Activated CD8-positive, alpha-beta T cell treated with anti-CD3 and anti-CD28 coated beads, Interleukin-2, amount 10 ng/mL, durations not matched to agents 7 days and 5 days (primary cell): ENCODE data around the gene RAD51B. TPM values are rescaled to one million over a fixed set of nuclear protein-coding genes. Genes with fewer than 3 reads are reported as not detected.
"Not testable (repeated sequence)": the region's sequence is repeated elsewhere in the genome, so short reads cannot be mapped to it uniquely, and the experiment has no call there.

Experiments used
- ATAC-seq: fragments of 150-1000 bp; cut with Tn5 transposase; one replicate; pipeline ENCODE4 v1.10.0; 2021; ENCODE audit warnings: moderate library complexity
- CTCF ChIA-PET: fragments of 350-600 bp; sonication (Branson Sonifier 250); formaldehyde crosslinking; loops from one replicate; lab custom pipeline; 2021; ENCODE audit warnings: antibody characterized with exemption; lab: Charles Lee
- POLR2A ChIA-PET: fragments of 350-600 bp; sonication (Branson Sonifier 250); formaldehyde crosslinking; loops from one replicate; lab custom pipeline; 2021; ENCODE audit warnings: antibody characterized with exemption; lab: Charles Lee
- DNase-seq: peaks from one replicate; pipeline ENCODE4 v3.0.0-alpha.2; 2020
- H3K27ac Mint-ChIP-seq: one replicate; pipeline ENCODE4 v1.8.0; 2021; ENCODE audit warnings: mild to moderate bottlenecking, mixed read lengths
- H3K27me3 Mint-ChIP-seq: one replicate; pipeline ENCODE4 v1.8.0; 2021; ENCODE audit warnings: low read depth, mixed read lengths
- H3K36me3 Mint-ChIP-seq: one replicate; pipeline ENCODE4 v1.8.0; 2021; ENCODE audit warnings: low read depth, mixed read lengths
- H3K4me1 Mint-ChIP-seq: one replicate; pipeline ENCODE4 v1.8.0; 2021; ENCODE audit warnings: low read depth, mixed read lengths
- H3K4me3 Mint-ChIP-seq: one replicate; pipeline ENCODE4 v1.8.0; 2021; ENCODE audit warnings: mild to moderate bottlenecking, mixed read lengths
- H3K9me3 Mint-ChIP-seq: one replicate; pipeline ENCODE4 v1.8.0; 2022; ENCODE audit warnings: mixed read lengths; ENCODE audit not compliant: insufficient read depth
- total RNA-seq, 2 experiments: library from RNA; stranded (reverse); gene quantifications; one replicate each; pipeline ENCODE4 v1.2.3, GENCODE V29; 2021

RAD51B gene
- total RNA-seq, 2 experiments from 2014 or later: 34.1 to 38.8 TPM

GRCh38 chr14:68655021-68655831 lies 835.6 kb downstream of the RAD51B start:
- ATAC-seq (no peak), DNase-seq (no peak)
- ChIA-PET CTCF (interaction anchor here (1.1 to 1.6 kb wide), 2 partner anchors 9 to 12 kb away, joined by 3 to 4 read pairs; no protein-coding TSS in a partner anchor), POLR2A (interaction anchor here (1.0 kb wide), 1 partner anchor 134 kb away, joined by 3 read pairs; no protein-coding TSS in a partner anchor)
- Mint-ChIP-seq H3K4me1 (peaks cover 16% of the 10 kb centered on the region), H3K9me3 (no peaks in the 10 kb centered on the region), H3K4me3 (no peak overlapping the region), H3K27me3 (no peaks in the 10 kb centered on the region), H3K36me3 (no peaks in the 10 kb centered on the region), H3K27ac (peak overlapping the region; percentile 59)

GRCh38 chr14:68655911-68656316 lies 836.3 kb downstream of the RAD51B start:
- POLR2A ChIA-PET: interaction anchor here (1.0 kb wide), 1 partner anchor 133 kb away, joined by 3 read pairs; no protein-coding TSS in a partner anchor
- H3K27me3 Mint-ChIP-seq: no peaks in the 10 kb centered on the region
- no peak overlapping the region for H3K4me3 Mint-ChIP-seq
- no peaks in the 10 kb centered on the region for H3K36me3 Mint-ChIP-seq
- no peaks in the 10 kb centered on the region for H3K9me3 Mint-ChIP-seq
- no peak overlapping the region for H3K27ac Mint-ChIP-seq
- CTCF ChIA-PET: interaction anchor here (1.0 to 1.6 kb wide), 2 partner anchors 9 to 22 kb away, joined by 3 to 4 read pairs; no protein-coding TSS in a partner anchor
- no peak for ATAC-seq
- no peak for DNase-seq
- peaks cover 12% of the 10 kb centered on the region for H3K4me1 Mint-ChIP-seq

- DNase-seq (no peak), ATAC-seq (no peak)
- Mint-ChIP-seq H3K27ac (no peak overlapping the region), H3K4me3 (no peak overlapping the region), H3K36me3 (no peaks in the 10 kb centered on the region), H3K4me1 (peaks cover 8% of the 10 kb centered on the region), H3K27me3 (no peaks in the 10 kb centered on the region), H3K9me3 (no peaks in the 10 kb centered on the region)
- POLR2A ChIA-PET: no interaction called here
- CTCF ChIA-PET: interaction anchor here (0.8 to 1.6 kb wide), 3 partner anchors 10 to 187 kb away, joined by 3 to 4 read pairs (median 3); no protein-coding TSS in a partner anchor
These were observed 836.9 kb downstream of the RAD51B start for GRCh38 chr14:68656452-68656851.

DNA sequence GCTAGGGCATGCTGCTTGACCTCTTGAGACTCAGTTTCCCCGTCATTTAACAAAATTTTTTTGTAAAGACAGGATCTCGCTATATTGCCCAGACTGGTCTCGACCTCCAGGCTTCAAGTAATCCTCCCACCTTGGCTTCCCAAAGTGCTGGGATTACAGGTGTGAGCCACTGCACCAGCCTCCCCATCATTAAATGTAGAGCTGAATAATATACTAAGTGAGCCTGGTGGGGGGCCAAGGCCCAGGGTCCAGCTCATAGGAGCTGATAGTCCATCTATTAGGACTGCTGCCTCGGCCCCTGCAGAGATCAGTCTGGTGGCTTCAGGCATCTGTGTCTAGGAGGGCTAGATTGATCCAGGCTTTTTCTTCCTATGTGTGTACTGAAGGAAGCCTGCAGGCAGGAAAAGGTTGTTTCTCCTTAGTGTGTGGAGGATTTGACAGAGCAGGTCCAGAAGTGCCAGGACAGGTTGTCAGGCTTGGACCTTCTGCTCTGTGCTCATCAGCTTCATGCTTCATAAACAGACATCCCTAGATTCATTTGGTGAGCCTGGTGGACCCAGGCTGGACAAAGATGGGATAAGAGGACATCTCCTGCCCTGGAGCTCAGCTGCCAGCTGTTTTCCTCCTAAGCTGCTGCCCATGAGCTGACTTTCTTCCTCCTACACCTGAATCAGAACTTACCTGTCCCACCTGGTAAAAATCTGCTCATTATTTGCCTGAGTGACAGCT lies 837.9 kb downstream of the RAD51B start:
- no peak overlapping the region for H3K27ac Mint-ChIP-seq
- POLR2A ChIA-PET: no interaction called here

GRCh38 chr14:68658029-68658509 lies 838.5 kb downstream of the RAD51B start:
- ChIA-PET POLR2A (no interaction called here), CTCF (no interaction called here)
- peaks cover 10% of the 10 kb centered on the region for H3K4me1 Mint-ChIP-seq
- DNase-seq (no peak), ATAC-seq (no peak)
- H3K4me3 Mint-ChIP-seq: no peak overlapping the region
- H3K27me3 Mint-ChIP-seq: no peaks in the 10 kb centered on the region
- H3K36me3 Mint-ChIP-seq: no peaks in the 10 kb centered on the region
- no peak overlapping the region for H3K27ac Mint-ChIP-seq
- H3K9me3 Mint-ChIP-seq: no peaks in the 10 kb centered on the region

More for the DNA sequence above, 837.9 kb downstream of the RAD51B start:
- no peak for DNase-seq
- Mint-ChIP-seq H3K4me3 (no peak overlapping the region), H3K9me3 (no peaks in the 10 kb centered on the region), H3K4me1 (peaks cover 8% of the 10 kb centered on the region), H3K27me3 (no peaks in the 10 kb centered on the region), H3K36me3 (no peaks in the 10 kb centered on the region)
- no peak for ATAC-seq
- CTCF ChIA-PET: interaction anchor here (0.8 kb wide), 1 partner anchor 186 kb away, joined by 3 read pairs; no protein-coding TSS in a partner anchor

GRCh38 chr14:68658943-68659931 lies 839.7 kb downstream of the RAD51B start:
- DNase-seq (no peak), ATAC-seq (no peak)
- Mint-ChIP-seq H3K4me1 (peaks cover 21% of the 10 kb centered on the region), H3K27me3 (no peaks in the 10 kb centered on the region), H3K4me3 (no peak overlapping the region), H3K36me3 (no peaks in the 10 kb centered on the region), H3K9me3 (no peaks in the 10 kb centered on the region), H3K27ac (no peak overlapping the region)
- POLR2A ChIA-PET: interaction anchor here (0.7 kb wide), 1 partner anchor 131 kb away, joined by 4 read pairs; no protein-coding TSS in a partner anchor
- CTCF ChIA-PET: no interaction called here

DNA sequence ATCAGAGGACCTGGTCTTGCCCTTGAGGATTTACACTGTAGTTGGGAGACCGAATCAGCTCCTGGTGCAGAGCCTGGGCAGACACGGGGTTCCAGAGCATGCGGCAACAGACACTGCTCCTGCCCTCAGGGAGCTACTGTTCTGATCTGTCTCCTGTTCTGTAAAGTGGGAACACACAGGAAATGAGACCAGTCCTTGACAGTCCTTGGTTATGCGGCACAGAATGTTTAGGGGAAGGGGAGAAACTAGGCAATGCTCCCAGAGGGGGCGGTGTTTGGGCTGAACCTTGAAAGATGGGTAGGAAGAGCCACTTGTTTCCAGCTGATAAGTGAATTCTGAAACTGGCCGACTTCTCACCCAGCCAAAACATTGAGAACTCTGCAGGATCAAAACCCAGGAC lies 840.9 kb downstream of the RAD51B start:
- Mint-ChIP-seq H3K36me3 (no peaks in the 10 kb centered on the region), H3K27ac (no peak overlapping the region), H3K4me3 (no peak overlapping the region), H3K27me3 (no peaks in the 10 kb centered on the region), H3K4me1 (peaks cover 20% of the 10 kb centered on the region), H3K9me3 (no peaks in the 10 kb centered on the region)
- ChIA-PET POLR2A (no interaction called here), CTCF (interaction anchor here (1.0 to 1.6 kb wide), 2 partner anchors 130 to 184 kb away, joined by 3 to 5 read pairs; no protein-coding TSS in a partner anchor)
- no peak for DNase-seq
- no peak for ATAC-seq

DNA sequence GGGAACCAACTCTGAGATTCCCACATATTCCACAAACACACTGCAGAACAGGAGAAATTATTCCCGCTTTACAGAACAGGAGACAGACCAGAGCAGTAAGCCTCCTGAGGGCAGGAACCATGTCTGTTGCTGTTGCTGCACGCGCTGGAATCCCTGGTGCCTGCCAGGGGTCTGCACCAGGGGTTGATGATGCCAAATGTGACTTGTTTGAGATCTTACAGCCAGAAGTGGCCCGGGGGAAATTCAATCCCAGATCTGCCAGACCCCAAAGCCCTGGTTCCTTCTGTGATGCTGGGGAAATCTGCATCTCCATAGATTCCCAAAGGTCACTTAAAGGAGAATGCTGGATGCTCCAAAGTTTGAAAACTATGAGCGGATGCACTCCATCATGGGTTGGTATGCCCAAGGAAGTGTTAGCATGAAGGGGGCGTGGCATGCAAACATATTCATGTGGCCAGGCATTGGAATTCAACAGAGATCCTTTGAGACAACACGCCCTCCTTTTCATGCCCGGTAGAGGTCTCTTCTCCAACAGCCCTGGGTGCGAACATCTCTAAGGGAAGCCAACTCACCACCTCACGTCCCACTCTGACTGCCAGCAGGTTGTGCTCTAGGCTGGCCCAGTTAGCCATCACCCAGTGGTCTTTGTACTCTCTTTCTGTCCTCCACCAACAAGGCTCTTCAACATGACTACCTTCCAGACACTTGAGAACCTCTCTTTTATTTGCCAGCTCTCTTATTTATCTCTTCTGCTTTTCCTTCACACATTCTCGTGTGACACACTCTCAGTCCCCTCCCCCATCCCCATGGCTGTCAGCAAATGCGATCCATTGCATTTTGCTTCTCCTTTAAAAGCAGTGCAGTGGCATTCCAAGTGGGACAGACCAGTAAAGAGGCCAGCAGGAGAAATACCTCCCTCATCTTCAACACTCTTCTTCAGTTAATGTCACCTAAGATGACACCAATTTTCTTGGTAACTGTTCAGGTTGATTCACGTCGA lies 841.9 kb downstream of the RAD51B start:
- Mint-ChIP-seq H3K4me3 (no peak overlapping the region), H3K36me3 (no peaks in the 10 kb centered on the region), H3K4me1 (peaks cover 23% of the 10 kb centered on the region), H3K9me3 (no peaks in the 10 kb centered on the region), H3K27me3 (no peaks in the 10 kb centered on the region), H3K27ac (no peak overlapping the region)
- CTCF ChIA-PET: interaction anchor here (1.6 to 4.7 kb wide), 2 partner anchors 128 to 183 kb away, joined by 5 to 30 read pairs; no protein-coding TSS in a partner anchor
- DNase-seq: no peak
- no peak for ATAC-seq
- POLR2A ChIA-PET: no interaction called here

DNA sequence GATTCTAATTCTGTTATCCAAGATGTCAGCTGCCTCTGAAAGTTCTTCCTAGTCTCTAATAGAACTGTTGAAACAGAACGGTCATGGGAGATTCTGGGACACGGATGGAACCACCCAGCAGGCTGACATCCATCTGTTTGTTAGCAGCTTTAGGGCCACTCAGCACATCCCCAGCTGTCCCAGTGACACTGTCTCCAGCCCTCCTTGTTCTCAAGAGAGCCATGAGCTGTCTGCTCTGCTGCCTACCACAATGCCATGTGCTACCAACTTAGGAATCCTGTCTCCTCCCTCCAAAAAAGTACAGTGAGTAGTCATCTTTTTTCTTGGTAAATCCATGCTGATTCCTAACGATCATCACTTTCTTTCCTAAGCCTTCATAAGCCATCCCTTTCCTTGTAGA lies 842.8 kb downstream of the RAD51B start:
- no peak for ATAC-seq
- Mint-ChIP-seq H3K27me3 (no peaks in the 10 kb centered on the region), H3K4me1 (peaks cover 23% of the 10 kb centered on the region), H3K36me3 (no peaks in the 10 kb centered on the region), H3K9me3 (no peaks in the 10 kb centered on the region), H3K4me3 (no peak overlapping the region), H3K27ac (no peak overlapping the region)
- no peak for DNase-seq
- CTCF ChIA-PET: interaction anchor here (2.0 to 4.7 kb wide), 2 partner anchors 23 to 127 kb away, joined by 7 to 30 read pairs; no protein-coding TSS in a partner anchor
- POLR2A ChIA-PET: no interaction called here

GRCh38 chr14:68662826-68663225 lies 843.2 kb downstream of the RAD51B start:
- H3K4me3 Mint-ChIP-seq, H3K27me3 Mint-ChIP-seq, H3K27ac Mint-ChIP-seq, DNase-seq, H3K36me3 Mint-ChIP-seq, H3K9me3 Mint-ChIP-seq, ATAC-seq, POLR2A ChIA-PET: not testable (repeated sequence)
- peaks cover 23% of the 10 kb centered on the region for H3K4me1 Mint-ChIP-seq
- CTCF ChIA-PET: interaction anchor here (1.2 to 4.7 kb wide), 4 partner anchors 20 to 127 kb away, joined by 4 to 30 read pairs (median 8); no protein-coding TSS in a partner anchor
